T-helper 2 cell treated with Interferon-gamma antibody and Interleukin-4, amounts not matched to agents 5 μg/mL and 100 μg/mL, for 36 hours (primary cell): Measurements from ENCODE around the gene ACOT13.
A peak's percentile ranks its signal among the peaks of the same experiment; 100 is the strongest.
"Not testable (repeated sequence)": the region's sequence is repeated elsewhere in the genome, so short reads cannot be mapped to it uniquely, and the experiment has no call there.

Experiments used
- DNase-seq: peaks from one replicate; pipeline ENCODE4 v3.0.0; 2021; ENCODE audit warnings: low spot score
- H3K27ac Mint-ChIP-seq: one replicate; pipeline ENCODE4 v1.8.0; 2021; ENCODE audit warnings: mild to moderate bottlenecking, mixed read lengths
- H3K27me3 Mint-ChIP-seq: one replicate; pipeline ENCODE4 v1.8.0; 2021; ENCODE audit warnings: low read depth, mixed read lengths
- H3K36me3 Mint-ChIP-seq: one replicate; pipeline ENCODE4 v1.8.0; 2021; ENCODE audit warnings: low read depth, mixed read lengths
- H3K4me1 Mint-ChIP-seq: one replicate; pipeline ENCODE4 v1.8.0; 2021; ENCODE audit warnings: low read depth, mixed read lengths
- H3K4me3 Mint-ChIP-seq: one replicate; pipeline ENCODE4 v1.8.0; 2022; ENCODE audit warnings: mild to moderate bottlenecking, moderate library complexity, mixed read lengths
- H3K9me3 Mint-ChIP-seq: one replicate; pipeline ENCODE4 v1.8.0; 2021; ENCODE audit warnings: mixed read lengths

Gene ACOT13

GRCh38 chr6:24668066-24668996 is 1.5 kb downstream of the ACOT13 start:
- H3K4me1 Mint-ChIP-seq: peaks cover 32% of the 10 kb centered on the region
- H3K9me3 Mint-ChIP-seq: peaks cover 26% of the 10 kb centered on the region
- DNase-seq, H3K27ac Mint-ChIP-seq, H3K27me3 Mint-ChIP-seq: not testable (repeated sequence)
- peak overlapping the region; percentile 92 for H3K4me3 Mint-ChIP-seq
- H3K36me3 Mint-ChIP-seq: peaks cover 45% of the 10 kb centered on the region

- DNase-seq: no peak
- Mint-ChIP-seq H3K4me1 (peaks cover 27% of the 10 kb centered on the region), H3K36me3 (peaks cover 41% of the 10 kb centered on the region), H3K27me3 (no peaks in the 10 kb centered on the region), H3K4me3 (peak overlapping the region; percentile 92), H3K9me3 (peaks cover 33% of the 10 kb centered on the region), H3K27ac (no peak overlapping the region)
These were observed 2.1 kb downstream of the ACOT13 start for GRCh38 chr6:24668997-24669361.

GRCh38 chr6:24670492-24670891 is 3.6 kb downstream of the ACOT13 start:
- not testable (repeated sequence) for H3K27ac Mint-ChIP-seq, H3K27me3 Mint-ChIP-seq, H3K4me3 Mint-ChIP-seq, DNase-seq
- peaks cover 41% of the 10 kb centered on the region for H3K9me3 Mint-ChIP-seq
- peaks cover 18% of the 10 kb centered on the region for H3K4me1 Mint-ChIP-seq
- H3K36me3 Mint-ChIP-seq: peaks cover 43% of the 10 kb centered on the region

GRCh38 chr6:24671077-24671476 is 4.2 kb downstream of the ACOT13 start:
- H3K4me1 Mint-ChIP-seq: peaks cover 15% of the 10 kb centered on the region
- H3K27ac Mint-ChIP-seq, H3K4me3 Mint-ChIP-seq, H3K27me3 Mint-ChIP-seq, DNase-seq: not testable (repeated sequence)
- peaks cover 45% of the 10 kb centered on the region for H3K9me3 Mint-ChIP-seq
- peaks cover 45% of the 10 kb centered on the region for H3K36me3 Mint-ChIP-seq

- H3K27ac Mint-ChIP-seq: no peak overlapping the region
- peaks cover 9% of the 10 kb centered on the region for H3K4me1 Mint-ChIP-seq
- H3K4me3 Mint-ChIP-seq: no peak overlapping the region
- H3K36me3 Mint-ChIP-seq: peaks cover 43% of the 10 kb centered on the region
- H3K27me3 Mint-ChIP-seq: no peaks in the 10 kb centered on the region
- H3K9me3 Mint-ChIP-seq: peaks cover 45% of the 10 kb centered on the region
- no peak for DNase-seq
These were observed 5.8 kb downstream of the ACOT13 start for GRCh38 chr6:24672620-24673182.

GRCh38 chr6:24673625-24674024 is 6.7 kb downstream of the ACOT13 start:
- peaks cover 6% of the 10 kb centered on the region for H3K4me1 Mint-ChIP-seq
- H3K27me3 Mint-ChIP-seq: no peaks in the 10 kb centered on the region
- no peak for DNase-seq
- no peak overlapping the region for H3K27ac Mint-ChIP-seq
- peaks cover 43% of the 10 kb centered on the region for H3K36me3 Mint-ChIP-seq
- no peak overlapping the region for H3K4me3 Mint-ChIP-seq
- peaks cover 45% of the 10 kb centered on the region for H3K9me3 Mint-ChIP-seq

GRCh38 chr6:24678792-24679352 is 12.0 kb downstream of the ACOT13 start:
- peaks cover 13% of the 10 kb centered on the region for H3K9me3 Mint-ChIP-seq
- not testable (repeated sequence) for DNase-seq, H3K4me1 Mint-ChIP-seq, H3K27ac Mint-ChIP-seq, H3K27me3 Mint-ChIP-seq, H3K4me3 Mint-ChIP-seq
- peaks cover 15% of the 10 kb centered on the region for H3K36me3 Mint-ChIP-seq

- H3K36me3 Mint-ChIP-seq: peaks cover 5% of the 10 kb centered on the region
- H3K9me3 Mint-ChIP-seq: peaks cover 2% of the 10 kb centered on the region
- H3K27me3 Mint-ChIP-seq: no peaks in the 10 kb centered on the region
- no peak overlapping the region for H3K4me3 Mint-ChIP-seq
- peaks cover 4% of the 10 kb centered on the region for H3K4me1 Mint-ChIP-seq
- H3K27ac Mint-ChIP-seq: no peak overlapping the region
- no peak for DNase-seq
These were observed 13.7 kb downstream of the ACOT13 start for GRCh38 chr6:24680582-24680981.

GRCh38 chr6:24683297-24684296 is 16.7 kb downstream of the ACOT13 start:
- Mint-ChIP-seq H3K9me3 (no peaks in the 10 kb centered on the region), H3K4me3 (no peak overlapping the region), H3K27me3 (no peaks in the 10 kb centered on the region), H3K36me3 (peaks cover 6% of the 10 kb centered on the region), H3K4me1 (peaks cover 4% of the 10 kb centered on the region), H3K27ac (no peak overlapping the region)
- no peak for DNase-seq

GRCh38 chr6:24686408-24686807 is 19.5 kb downstream of the ACOT13 start:
- Mint-ChIP-seq H3K9me3 (no peaks in the 10 kb centered on the region), H3K36me3 (peaks cover 6% of the 10 kb centered on the region), H3K27me3 (no peaks in the 10 kb centered on the region), H3K27ac (no peak overlapping the region), H3K4me3 (no peak overlapping the region), H3K4me1 (no peaks in the 10 kb centered on the region)
- no peak for DNase-seq

- Mint-ChIP-seq H3K27me3 (no peaks in the 10 kb centered on the region), H3K4me1 (no peaks in the 10 kb centered on the region), H3K36me3 (peaks cover 3% of the 10 kb centered on the region), H3K27ac (no peak overlapping the region), H3K4me3 (no peak overlapping the region), H3K9me3 (no peaks in the 10 kb centered on the region)
- no peak for DNase-seq
These were observed 20.1 kb downstream of the ACOT13 start for GRCh38 chr6:24686946-24687345.

GRCh38 chr6:24689964-24690363 is 23.1 kb downstream of the ACOT13 start:
- Mint-ChIP-seq H3K27me3 (no peaks in the 10 kb centered on the region), H3K27ac (no peak overlapping the region)

GRCh38 chr6:24690593-24690992 is 23.7 kb downstream of the ACOT13 start:
- no peak for DNase-seq
- H3K36me3 Mint-ChIP-seq: peaks cover 3% of the 10 kb centered on the region
- H3K4me3 Mint-ChIP-seq: no peak overlapping the region

More at GRCh38 chr6:24689964-24690363, 23.1 kb downstream of the ACOT13 start:
- Mint-ChIP-seq H3K4me3 (no peak overlapping the region), H3K9me3 (no peaks in the 10 kb centered on the region), H3K36me3 (peaks cover 3% of the 10 kb centered on the region), H3K4me1 (peaks cover 4% of the 10 kb centered on the region)
- no peak for DNase-seq

More at GRCh38 chr6:24690593-24690992, 23.7 kb downstream of the ACOT13 start:
- Mint-ChIP-seq H3K27ac (no peak overlapping the region), H3K9me3 (no peaks in the 10 kb centered on the region), H3K4me1 (peaks cover 6% of the 10 kb centered on the region), H3K27me3 (no peaks in the 10 kb centered on the region)
